Spleen (tissue), 3 donors: ENCODE measurements around the gene TSHZ2.

Experiments used
- POLR2A ChIP-seq, 3 donors: fragments of 450-650 bp; IDR thresholded peaks; one replicate each; pipeline ENCODE4 v1.5.1; 2017; ENCODE audit warnings: antibody characterized with exemption in 3 of 3, mild to moderate bottlenecking in 1 of 3
- POLR2AphosphoS5 ChIP-seq, 3 donors: sonication (generic); formaldehyde crosslinking; IDR thresholded peaks; one replicate each; pipeline ENCODE4 v1.5.1; 2017; ENCODE audit warnings: antibody characterized with exemption in 3 of 3

- TF ChIP-seq POLR2AphosphoS5 (IDR thresholded peaks at IDR 0.05) (no peak), POLR2A (IDR thresholded peaks at IDR 0.05) (no peak)
Observed at GRCh38 chr20:53053595-53053994, 81.4 kb downstream of the TSHZ2 start.
